SK-N-SH (cell line): ENCODE data around the gene SSNA1. TPM values are rescaled to one million over a fixed set of nuclear protein-coding genes. Genes with fewer than 3 reads are reported as not detected.

ENCODE experiments used
- CTCF ChIA-PET: fragments of 300-600, 350-600 bp; formaldehyde crosslinking; extraction: SDS; loops from one replicate; lab custom pipeline; 2021; lab: Yijun Ruan, JAX
- POLR2A ChIA-PET: fragments of 350-600 bp; sonication (Branson Sonifier 250); formaldehyde crosslinking; extraction: SDS; loops from one replicate; lab custom pipeline; 2020; ENCODE audit warnings: antibody characterized with exemption, inconsistent platforms; lab: Yijun Ruan, JAX
- DNase-seq: peaks from one replicate; pipeline ENCODE4 v3.0.0; 2012
- H2AFZ ChIP-seq: fragments of 200-600 bp; sonication (generic); 2 replicates; pipeline ENCODE4 v1.8.1; 2016; ENCODE audit warnings: antibody characterized with exemption, mild to moderate bottlenecking, low read depth
- H3F3A ChIP-seq: fragments of 200-600 bp; sonication (generic); replicated peaks from 2 replicates; pipeline ENCODE3; 2016; ENCODE audit warnings: antibody characterized with exemption, mild to moderate bottlenecking; ENCODE audit not compliant: insufficient read depth
- H3K27ac ChIP-seq, 2 experiments: fragments of 200-500 bp in 1 of 2; fragments of 200-600 bp in 1 of 2; sonication (Bioruptor generic) in 1 of 2; sonication (generic), shearing (Covaris generic) in 1 of 2; 2 replicates each; pipeline versions ENCODE4 v1.5.1 to v1.6.1; 2014 to 2016; ENCODE audit warnings: low read depth in 2 of 2, inconsistent platforms in 1 of 2, low read length in 1 of 2, mild to moderate bottlenecking in 1 of 2, mixed read lengths in 1 of 2
- H3K27me3 ChIP-seq: fragments of 200-600 bp; sonication (generic), shearing (Covaris generic); 2 replicates; pipeline ENCODE4 v1.6.1; 2016; ENCODE audit warnings: mixed run types; ENCODE audit not compliant: insufficient read depth
- H3K36me3 ChIP-seq, 2 experiments: fragments of 200-500 bp in 1 of 2; fragments of 200-600 bp in 1 of 2; sonication (Bioruptor generic) in 1 of 2; sonication (generic) in 1 of 2; replicated peaks in 1 of 2; 2 replicates each; pipeline versions ENCODE3 to v1.5.1; 2014 to 2016; ENCODE audit warnings: low read length in 1 of 2, mild to moderate bottlenecking in 1 of 2; ENCODE audit not compliant: insufficient read depth in 2 of 2, control insufficient read depth in 1 of 2
- H3K4me1 ChIP-seq, 2 experiments: fragments of 200-500 bp in 1 of 2; fragments of 200-600 bp in 1 of 2; sonication (Bioruptor generic) in 1 of 2; sonication (generic), shearing (Covaris generic) in 1 of 2; 2 replicates each; pipeline versions ENCODE4 v1.5.1 to v1.6.1; 2014 to 2016; ENCODE audit warnings: low read depth in 1 of 2, low read length in 1 of 2, mixed run types in 1 of 2; ENCODE audit not compliant: insufficient read depth in 2 of 2, control insufficient read depth in 1 of 2
- H3K4me2 ChIP-seq: fragments of 200-600 bp; sonication (generic), shearing (Covaris generic); 2 replicates; pipeline ENCODE4 v1.6.1; 2017; ENCODE audit warnings: mixed run types
- H3K4me3 ChIP-seq, 2 experiments: fragments of 200-500 bp in 1 of 2; fragments of 200-600 bp in 1 of 2; sonication (Bioruptor generic) in 1 of 2; sonication (generic), shearing (Covaris generic) in 1 of 2; 2 replicates each; pipeline versions ENCODE4 v1.5.1 to v1.8.1; 2014 to 2016; ENCODE audit warnings: low read depth in 2 of 2, inconsistent platforms in 1 of 2, low read length in 1 of 2, mild to moderate bottlenecking in 1 of 2, mixed read lengths in 1 of 2, moderate library complexity in 1 of 2
- H3K79me2 ChIP-seq: fragments of 200-600 bp; sonication (generic); 2 replicates; pipeline ENCODE4 v1.8.1; 2017; ENCODE audit warnings: mild to moderate bottlenecking; ENCODE audit not compliant: insufficient read depth
- H3K9ac ChIP-seq: fragments of 200-600 bp; sonication (generic); 2 replicates; pipeline ENCODE4 v1.6.1; 2017; ENCODE audit warnings: mixed run types
- H3K9me2 ChIP-seq: fragments of 200-600 bp; sonication (generic); 2 replicates; pipeline ENCODE4 v1.6.1; 2017; ENCODE audit warnings: mixed run types
- H3K9me3 ChIP-seq: fragments of 200-600 bp; sonication (generic); 2 replicates; pipeline ENCODE4 v1.6.1; 2017; ENCODE audit warnings: mixed run types, mild to moderate bottlenecking, moderate library complexity
- H4K20me1 ChIP-seq: fragments of 200-600 bp; sonication (generic); 2 replicates; pipeline ENCODE4 v1.6.1; 2017; ENCODE audit warnings: mild to moderate bottlenecking, mixed run types; ENCODE audit not compliant: insufficient read depth
- CHD2 ChIP-seq: fragments of 150-350 bp; IDR thresholded peaks from 2 replicates; pipeline ENCODE4 v1.6.1; 2018; ENCODE audit warnings: low read length; ENCODE audit not compliant: partially characterized antibody
- ELF1 ChIP-seq: IDR thresholded peaks from 2 replicates; pipeline ENCODE4 v1.4.0; 2012
- FOSL2 ChIP-seq: IDR thresholded peaks from 2 replicates; pipeline ENCODE4 v1.4.0; 2012; ENCODE audit warnings: low read depth, mild to moderate bottlenecking, moderate library complexity, borderline replicate concordance
- FOXM1 ChIP-seq: IDR thresholded peaks from 2 replicates; pipeline ENCODE4 v1.4.0; 2012; ENCODE audit warnings: low read depth, mild to moderate bottlenecking
- GABPA ChIP-seq: IDR thresholded peaks from 2 replicates; pipeline ENCODE4 v1.4.0; 2012; ENCODE audit warnings: low read depth, mild to moderate bottlenecking
- GATA2 ChIP-seq: sonication (generic); formaldehyde crosslinking; IDR thresholded peaks from 2 replicates; pipeline ENCODE4 v1.5.0; 2020; ENCODE audit warnings: mild to moderate bottlenecking, missing genetic modification reagents
- MAX ChIP-seq: IDR thresholded peaks from 2 replicates; pipeline ENCODE4 v1.4.0; 2012; ENCODE audit warnings: low read depth
- MEF2A ChIP-seq: IDR thresholded peaks from 2 replicates; pipeline ENCODE4 v1.4.0; 2012; ENCODE audit warnings: low read depth, borderline replicate concordance
- MXI1 ChIP-seq: IDR thresholded peaks from 2 replicates; pipeline ENCODE4 v1.6.1; 2012; ENCODE audit warnings: mild to moderate bottlenecking, low read depth, low read length, improper control_type of control experiment
- NFIC ChIP-seq: IDR thresholded peaks from 2 replicates; pipeline ENCODE4 v1.4.0; 2012; ENCODE audit warnings: borderline replicate concordance
- NRF1 ChIP-seq: IDR thresholded peaks from 2 replicates; pipeline ENCODE4 v1.6.1; 2012; ENCODE audit warnings: low read depth, mild to moderate bottlenecking, low read length
- POLR2AphosphoS5 ChIP-seq: IDR thresholded peaks from 2 replicates; pipeline ENCODE4 v1.6.1; 2012; ENCODE audit warnings: low read depth, low read length
- RFX5 ChIP-seq: IDR thresholded peaks from 2 replicates; pipeline ENCODE4 v1.6.1; 2012; ENCODE audit warnings: mild to moderate bottlenecking, improper control_type of control experiment, low read length
- RXRA ChIP-seq: IDR thresholded peaks from 2 replicates; pipeline ENCODE4 v1.4.0; 2012; ENCODE audit warnings: low read depth, mild to moderate bottlenecking, borderline replicate concordance
- TEAD4 ChIP-seq: IDR thresholded peaks from 2 replicates; pipeline ENCODE4 v1.4.0; 2012; ENCODE audit warnings: mild to moderate bottlenecking, borderline replicate concordance; ENCODE audit not compliant: insufficient read depth
- USF1 ChIP-seq: IDR thresholded peaks from 2 replicates; pipeline ENCODE4 v1.4.0; 2012; ENCODE audit warnings: low read depth, borderline replicate concordance
- USF2 ChIP-seq: fragments of 150-350 bp; IDR thresholded peaks from 2 replicates; pipeline ENCODE4 v1.6.1; 2017; ENCODE audit warnings: antibody characterized with exemption, low read length, low read depth, borderline replicate concordance
- ZBTB33 ChIP-seq: IDR thresholded peaks from 2 replicates; pipeline ENCODE4 v1.4.0; 2012; ENCODE audit warnings: low read depth, borderline replicate concordance
- WGBS: methylation state at CpG from one replicate; pipeline ENCODE4 v1.1.6; 2017; ENCODE audit warnings: low lambda C conversion rate; 5-methylcytosine and 5-hydroxymethylcytosine counted together
- polyA plus RNA-seq, 3 experiments: library from polyadenylated mRNA; depleted of rRNA; stranded (reverse); fragments of >200 nt; gene quantifications; 2 replicates each; pipeline ENCODE4 v1.2.3, GENCODE V29; 2012
- TF ChIP-seq, protein P1 (sequence below): IDR thresholded peaks from 2 replicates; pipeline ENCODE4 v1.6.1; 2012; ENCODE audit warnings: mild to moderate bottlenecking, low read depth, low read length, moderate library complexity

The SSNA1 gene
- polyA plus RNA-seq, 1 of the 3 experiments (the other 2 are of a cell fraction), result 124 TPM

DNA sequence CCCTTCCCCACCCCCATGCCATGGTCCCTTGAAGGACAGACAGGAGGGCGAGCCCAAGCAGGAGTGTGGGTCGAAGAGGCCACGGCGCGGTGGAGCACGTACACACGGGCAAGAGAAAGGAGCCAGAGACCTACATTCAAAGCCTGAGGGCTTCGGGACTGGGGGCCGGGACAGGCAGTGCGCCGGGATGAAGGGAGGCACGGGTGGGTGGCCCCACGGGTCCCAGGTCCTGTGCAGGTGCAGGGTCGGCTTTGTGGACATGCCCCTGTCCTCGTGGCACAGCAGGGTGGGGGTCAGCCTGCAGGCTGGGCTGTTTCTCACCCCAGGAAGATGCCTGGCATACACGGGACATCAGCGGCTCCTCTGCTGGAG lies 28.4 kb upstream of the SSNA1 start:
- no peaks in the 10 kb centered on the region for H4K20me1 ChIP-seq
- no peaks in the 10 kb centered on the region for H3K9me3 ChIP-seq
- H3K4me3 ChIP-seq, result no peak overlapping the region
- H2AFZ ChIP-seq, result no peak overlapping the region
- no peak overlapping the region for H3K4me2 ChIP-seq
- no peak overlapping the region for H3K27ac ChIP-seq
- H3K27me3 ChIP-seq, result no peaks in the 10 kb centered on the region
- no peak overlapping the region for H3K9ac ChIP-seq
- H3K4me1 ChIP-seq, result peaks cover 0 to 3% of the 10 kb centered on the region in 2 experiments; a peak in 1 of 4 replicates
- no peak for TF ChIP-seq FOSL2
- TF ChIP-seq ELF1, result no peak
- no peak for TF ChIP-seq NFIC
- no peak for TF ChIP-seq POLR2AphosphoS5
- no peak for TF ChIP-seq MAX
- TF ChIP-seq RFX5, result no peak
- no peak for TF ChIP-seq USF1
- no peak for TF ChIP-seq ZBTB33
- no peak for TF ChIP-seq MXI1
- no peak for TF ChIP-seq RXRA
- TF ChIP-seq, all 33 proteins: peak for 0
- DNase-seq, result no peak
- ChIA-PET CTCF (no interaction called here), POLR2A (no interaction called here)
- H3K36me3 ChIP-seq, result no peaks in the 10 kb centered on the region
- no peaks in the 10 kb centered on the region for H3K9me2 ChIP-seq
- H3K79me2 ChIP-seq, result no peaks in the 10 kb centered on the region
- WGBS, result 56% methylated on average over 15 of the region's 17 CpGs
- no peaks in the 10 kb centered on the region for H3F3A ChIP-seq

DNA sequence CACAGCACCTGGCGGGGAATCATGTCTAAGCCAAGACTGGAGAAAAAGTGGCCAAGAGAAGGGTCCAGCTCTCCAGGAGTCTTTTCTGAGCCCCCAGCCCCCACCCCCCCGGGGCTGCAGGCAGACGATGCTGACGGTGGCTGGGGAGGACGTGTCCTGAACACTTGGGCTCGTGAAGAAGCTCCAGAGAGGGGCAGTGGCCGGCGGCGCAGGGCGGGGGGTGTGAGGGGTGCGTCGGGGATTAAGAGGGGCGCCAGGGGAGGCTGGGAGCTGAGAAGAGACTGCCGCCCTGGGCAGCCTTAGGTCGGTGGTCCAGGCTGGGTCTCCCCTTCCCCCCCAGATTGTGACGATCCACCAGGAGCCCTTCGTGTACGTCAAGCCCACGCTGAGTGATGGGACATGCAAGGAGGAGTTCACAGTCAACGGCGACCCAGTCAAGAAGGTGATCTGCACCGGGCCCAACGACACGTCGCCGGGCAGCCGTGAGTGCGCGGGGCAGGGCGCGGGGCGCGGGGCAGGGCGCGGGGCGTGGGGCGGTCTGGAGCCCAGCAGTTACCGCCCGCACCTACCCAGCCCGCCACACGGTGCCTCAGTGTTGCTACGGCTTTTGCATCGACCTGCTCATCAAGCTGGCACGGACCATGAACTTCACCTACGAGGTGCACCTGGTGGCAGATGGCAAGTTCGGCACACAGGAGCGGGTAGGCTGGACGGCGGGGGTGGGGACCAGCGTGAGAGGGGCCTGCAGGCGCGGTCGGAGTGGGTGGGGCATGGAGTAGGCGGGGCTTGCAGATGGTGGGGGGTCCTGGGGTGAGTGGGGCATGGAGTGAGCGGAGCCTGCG lies 27.5 kb upstream of the SSNA1 start:
- no peaks in the 10 kb centered on the region for H3K9me2 ChIP-seq
- DNase-seq, result no peak
- no peak overlapping the region for H3K27ac ChIP-seq
- no peak overlapping the region for H2AFZ ChIP-seq
- H4K20me1 ChIP-seq, result no peaks in the 10 kb centered on the region
- H3K27me3 ChIP-seq, result peaks cover 5% of the 10 kb centered on the region; the same call in 1 of the 2 replicates
- 72% methylated on average over 34 of the region's 56 CpGs for WGBS
- H3K36me3 ChIP-seq, result no peaks in the 10 kb centered on the region
- peaks cover 0 to 3% of the 10 kb centered on the region in 2 experiments; a peak in 1 of 4 replicates for H3K4me1 ChIP-seq
- H3F3A ChIP-seq, result no peaks in the 10 kb centered on the region
- H3K9ac ChIP-seq, result no peak overlapping the region
- CTCF ChIA-PET, result no interaction called here
- no peak overlapping the region for H3K4me2 ChIP-seq
- H3K79me2 ChIP-seq, result no peaks in the 10 kb centered on the region
- POLR2A ChIA-PET, result no interaction called here
- no peak overlapping the region for H3K4me3 ChIP-seq
- no peaks in the 10 kb centered on the region for H3K9me3 ChIP-seq
- no peak for TF ChIP-seq MEF2A
- no peak for TF ChIP-seq MXI1
- TF ChIP-seq USF2, result no peak
- no peak for TF ChIP-seq FOXM1
- TF ChIP-seq GATA2, result no peak
- TF ChIP-seq GABPA, result no peak
- no peak for TF ChIP-seq TEAD4
- TF ChIP-seq, protein P1, sequence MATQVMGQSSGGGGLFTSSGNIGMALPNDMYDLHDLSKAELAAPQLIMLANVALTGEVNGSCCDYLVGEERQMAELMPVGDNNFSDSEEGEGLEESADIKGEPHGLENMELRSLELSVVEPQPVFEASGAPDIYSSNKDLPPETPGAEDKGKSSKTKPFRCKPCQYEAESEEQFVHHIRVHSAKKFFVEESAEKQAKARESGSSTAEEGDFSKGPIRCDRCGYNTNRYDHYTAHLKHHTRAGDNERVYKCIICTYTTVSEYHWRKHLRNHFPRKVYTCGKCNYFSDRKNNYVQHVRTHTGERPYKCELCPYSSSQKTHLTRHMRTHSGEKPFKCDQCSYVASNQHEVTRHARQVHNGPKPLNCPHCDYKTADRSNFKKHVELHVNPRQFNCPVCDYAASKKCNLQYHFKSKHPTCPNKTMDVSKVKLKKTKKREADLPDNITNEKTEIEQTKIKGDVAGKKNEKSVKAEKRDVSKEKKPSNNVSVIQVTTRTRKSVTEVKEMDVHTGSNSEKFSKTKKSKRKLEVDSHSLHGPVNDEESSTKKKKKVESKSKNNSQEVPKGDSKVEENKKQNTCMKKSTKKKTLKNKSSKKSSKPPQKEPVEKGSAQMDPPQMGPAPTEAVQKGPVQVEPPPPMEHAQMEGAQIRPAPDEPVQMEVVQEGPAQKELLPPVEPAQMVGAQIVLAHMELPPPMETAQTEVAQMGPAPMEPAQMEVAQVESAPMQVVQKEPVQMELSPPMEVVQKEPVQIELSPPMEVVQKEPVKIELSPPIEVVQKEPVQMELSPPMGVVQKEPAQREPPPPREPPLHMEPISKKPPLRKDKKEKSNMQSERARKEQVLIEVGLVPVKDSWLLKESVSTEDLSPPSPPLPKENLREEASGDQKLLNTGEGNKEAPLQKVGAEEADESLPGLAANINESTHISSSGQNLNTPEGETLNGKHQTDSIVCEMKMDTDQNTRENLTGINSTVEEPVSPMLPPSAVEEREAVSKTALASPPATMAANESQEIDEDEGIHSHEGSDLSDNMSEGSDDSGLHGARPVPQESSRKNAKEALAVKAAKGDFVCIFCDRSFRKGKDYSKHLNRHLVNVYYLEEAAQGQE, result no peak
- TF ChIP-seq ELF1, result no peak
- no peak for TF ChIP-seq CHD2
- no peak for TF ChIP-seq NRF1
- no peak for TF ChIP-seq FOSL2
